Panc1 (cell line): ENCODE data around the gene GLI1. TPM values are rescaled to one million over a fixed set of nuclear protein-coding genes. Genes with fewer than 3 reads are reported as not detected.

ENCODE experiments used
- ATAC-seq: fragments of 200-7000 bp; cut with Tn5 transposase; 2 replicates; pipeline ENCODE4 v1.9.1; 2020; ENCODE audit warnings: mild to moderate bottlenecking, moderate library complexity
- BruUV-seq: library from RNA; stranded (reverse); fragments of 400-500 nt; replicated peaks from 2 replicates; lab custom pipeline; 2021; lab: Mats Ljungman, UMichigan
- CTCF ChIA-PET: fragments of 300-600 bp; sonication (Branson Sonifier 250); formaldehyde crosslinking; loops from one replicate; lab custom pipeline; 2022; ENCODE audit warnings: antibody characterized with exemption; lab: Charles Lee
- POLR2A ChIA-PET: fragments of 300-600 bp; sonication (Branson Sonifier 250); formaldehyde crosslinking; loops from one replicate; lab custom pipeline; 2022; ENCODE audit warnings: antibody characterized with exemption; lab: Charles Lee
- DNase-seq: peaks from one replicate; pipeline ENCODE4 v3.0.0-alpha.2; 2010; ENCODE audit warnings: low read depth, low spot score
- H3K27ac ChIP-seq: 2 replicates; pipeline ENCODE4 v1.5.1; 2011; ENCODE audit warnings: mild to moderate bottlenecking, low read length, inconsistent platforms
- H3K27me3 ChIP-seq: fragments of 200-500 bp; sonication (Bioruptor generic); 2 replicates; pipeline ENCODE4 v1.6.0; 2014; ENCODE audit warnings: low read length, inconsistent platforms; ENCODE audit not compliant: control insufficient read depth, insufficient read depth
- H3K36me3 ChIP-seq: fragments of 200-500 bp; sonication (Bioruptor generic); 2 replicates; pipeline ENCODE4 v1.5.1; 2014; ENCODE audit warnings: inconsistent platforms, mild to moderate bottlenecking, low read length, moderate library complexity; ENCODE audit not compliant: control insufficient read depth, insufficient read depth
- H3K4me1 ChIP-seq: 2 replicates; pipeline ENCODE4 v1.5.1; 2011; ENCODE audit warnings: inconsistent platforms, mild to moderate bottlenecking, low read length, moderate library complexity; ENCODE audit not compliant: control insufficient read depth, insufficient read depth
- H3K4me3 ChIP-seq, 2 experiments: 2 replicates each; pipeline ENCODE4 v1.5.1; 2011 to 2012; ENCODE audit warnings: low read depth in 2 of 2, low read length in 2 of 2, mild to moderate bottlenecking in 2 of 2, inconsistent platforms in 1 of 2, moderate library complexity in 1 of 2
- H3K9me3 ChIP-seq: fragments of 200-500 bp; sonication (Bioruptor generic); 2 replicates; pipeline ENCODE4 v1.5.1; 2014; ENCODE audit warnings: low read depth, mild to moderate bottlenecking, inconsistent platforms, low read length, moderate library complexity; ENCODE audit not compliant: control insufficient read depth, insufficient read depth
- CTCF ChIP-seq: fragments of 450-650 bp; IDR thresholded peaks from 2 replicates; pipeline ENCODE4 v1.5.1; 2017; ENCODE audit warnings: mild to moderate bottlenecking
- POLR2AphosphoS5 ChIP-seq: IDR thresholded peaks from 2 replicates; pipeline ENCODE4 v1.6.1; 2012; ENCODE audit warnings: mild to moderate bottlenecking, low read depth, low read length, moderate library complexity
- REST ChIP-seq, 2 experiments: IDR thresholded peaks; 2 replicates each; pipeline ENCODE4 v1.6.1; 2011 to 2012; ENCODE audit warnings: low read depth in 2 of 2, control low read depth in 1 of 2, low read length in 1 of 2, mild to moderate bottlenecking in 1 of 2, moderate library complexity in 1 of 2; ENCODE audit not compliant: insufficient read depth in 1 of 2
- SIN3A ChIP-seq: IDR thresholded peaks from 2 replicates; pipeline ENCODE4 v1.6.1; 2012; ENCODE audit warnings: low read depth, mild to moderate bottlenecking, low read length, moderate library complexity, borderline replicate concordance; ENCODE audit not compliant: insufficient read depth
- TCF7L2 ChIP-seq: IDR thresholded peaks from 2 replicates; pipeline ENCODE4 v1.6.1; 2011; ENCODE audit warnings: mild to moderate bottlenecking, low read depth, low read length, inconsistent platforms
- in situ Hi-C: cut with HindIII; loops from 2 replicates; pipeline ENCODE4 v1.10.0; 2016; ENCODE audit warnings: low sequenced_read_pairs, low pct_unique_long_range_greater_than_20kb
- intact Hi-C: fragments of 100-400 bp; cut with micrococcal nuclease; formaldehyde crosslinking; loops from one replicate; pipeline ENCODE4 v1.10.0; 2022; ENCODE audit not compliant: unreplicated experiment
- total RNA-seq: library from RNA; stranded (reverse); gene quantifications from one replicate; pipeline ENCODE4 v1.2.1, GENCODE V29; 2021; ENCODE audit not compliant: unreplicated experiment

Gene GLI1
- total RNA-seq, 1 experiment from 2014 or later, result 6.5 TPM

GRCh38 chr12:57472391-57472790, 12.8 kb downstream of the GLI1 start:
- no peaks in the 10 kb centered on the region; the same call in 1 of the 2 replicates for H3K4me1 ChIP-seq
- in situ Hi-C loops (no loop called here), intact Hi-C loops (no loop called here)
- no peak for TF ChIP-seq TCF7L2
- TF ChIP-seq POLR2AphosphoS5, result no peak
- TF ChIP-seq SIN3A, result no peak
- no peak for TF ChIP-seq CTCF
- DNase-seq, result no peak
- ChIA-PET CTCF (no interaction called here), POLR2A (no interaction called here)
- no peak overlapping the region for H3K4me3 ChIP-seq
- BruUV-seq, result no TSS peak
- H3K36me3 ChIP-seq, result no peaks in the 10 kb centered on the region
- ATAC-seq, result no peak
- peaks cover 2% of the 10 kb centered on the region; the same call in 1 of the 2 replicates for H3K27me3 ChIP-seq
- H3K27ac ChIP-seq, result no peak overlapping the region
- no peaks in the 10 kb centered on the region for H3K9me3 ChIP-seq

GRCh38 chr12:57473392-57473791, 13.8 kb downstream of the GLI1 start:
- intact Hi-C loops (no loop called here), in situ Hi-C loops (no loop called here)
- ATAC-seq (no peak), DNase-seq (no peak)
- Histone ChIP-seq H3K36me3 (no peaks in the 10 kb centered on the region), H3K27ac (no peak overlapping the region), H3K4me1 (no peaks in the 10 kb centered on the region; the same call in 1 of the 2 replicates), H3K9me3 (no peaks in the 10 kb centered on the region), H3K4me3 (no peak overlapping the region), H3K27me3 (peaks cover 2% of the 10 kb centered on the region; the same call in 1 of the 2 replicates)
- CTCF ChIA-PET, result no interaction called here
- BruUV-seq, result no TSS peak
- POLR2A ChIA-PET, result no interaction called here
- TF ChIP-seq TCF7L2 (no peak), CTCF (no peak), SIN3A (no peak), REST (IDR thresholded peaks at IDR 0.05; ENCODE audit: insufficient read depth in 1 of 2, low read depth in 2 of 2, low read length in 1 of 2) (no peak), POLR2AphosphoS5 (no peak)
